Measurements from ENCODE around the gene NHEJ1. TPM values are rescaled to one million over a fixed set of nuclear protein-coding genes. Genes with fewer than 3 reads are reported as not detected.
A peak's percentile ranks its signal among the peaks of the same experiment; 100 is the strongest.

The NHEJ1 gene
- total and polyA plus RNA-seq, 4 donors: 6.1 to 13.5 (median 9.9) TPM

DNA sequence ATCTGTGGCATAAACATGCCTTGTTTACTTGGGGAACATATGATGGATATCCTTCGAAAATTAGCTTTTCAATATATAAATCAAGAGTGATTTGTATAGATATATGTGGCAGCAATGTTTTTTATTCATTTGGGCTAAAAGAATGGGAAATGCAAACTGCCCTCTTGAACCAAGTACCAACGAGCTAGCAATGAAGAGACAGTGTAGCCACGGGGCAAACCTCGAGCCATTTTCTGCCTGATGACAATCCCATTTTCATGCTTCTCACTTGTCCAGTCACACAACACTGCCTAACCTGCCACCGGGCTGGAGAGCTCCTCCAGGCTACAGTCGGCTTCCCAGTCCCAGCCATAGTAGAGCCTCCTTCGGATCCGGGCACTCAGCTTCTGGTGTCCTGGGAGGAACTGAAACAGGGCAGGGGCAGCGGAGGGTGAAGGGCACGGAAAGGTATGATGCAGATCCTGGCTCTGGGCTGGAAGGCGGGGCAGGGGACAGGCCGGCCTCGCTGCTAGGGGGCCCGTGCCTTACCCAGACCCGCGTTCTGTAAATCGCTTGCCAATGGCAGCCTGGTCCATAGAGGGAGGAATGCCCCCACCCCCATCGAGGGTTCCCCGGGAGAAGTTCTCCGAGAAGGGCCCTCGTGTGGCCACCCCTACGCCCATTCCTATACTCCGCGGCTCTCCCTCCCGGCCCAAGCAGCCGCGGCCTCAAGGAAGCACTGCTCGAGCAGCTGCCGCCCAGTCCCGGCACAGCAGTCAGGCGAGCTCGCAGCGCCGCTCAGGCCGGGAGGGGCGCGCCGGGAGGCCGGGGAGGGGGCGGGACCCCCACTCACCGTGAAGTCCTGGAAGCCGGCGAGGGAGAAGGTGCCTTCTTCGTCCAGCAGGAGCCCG lies 15.6 kb upstream of the NHEJ1 start:
- H3K4me1 ChIP-seq (ENCODE audit: control insufficient read depth in 4 of 4, insufficient read depth in 4 of 4, low read length in 3 of 4): peaks cover 0 to 29% (median 22%) of the 10 kb centered on the region in 4 donors

DNA sequence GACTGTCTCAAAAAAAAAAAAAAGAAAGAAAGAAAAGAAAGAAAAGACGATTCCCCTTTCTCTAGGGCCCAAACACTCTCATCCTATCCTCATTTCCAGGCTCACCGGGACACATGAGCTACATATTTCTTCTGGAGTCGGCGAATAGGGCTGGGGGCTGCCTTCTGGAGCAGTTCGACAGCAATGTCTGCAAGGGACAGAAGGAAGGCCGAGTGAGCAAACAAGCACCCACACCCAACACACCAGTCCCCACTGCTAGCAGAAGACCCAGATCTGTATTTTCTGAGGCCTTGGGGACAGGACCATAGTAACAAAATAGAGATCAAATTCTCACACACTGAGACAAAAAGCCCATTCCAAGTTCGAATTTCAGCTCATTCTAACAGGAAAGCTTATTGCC lies 14.9 kb upstream of the NHEJ1 start:
- Histone ChIP-seq H3K4me1 (ENCODE audit: control insufficient read depth in 4 of 4, insufficient read depth in 4 of 4, low read length in 3 of 4) (peaks cover 0 to 36% (median 27%) of the 10 kb centered on the region in 4 donors), H3K36me3 (ENCODE audit: control insufficient read depth in 4 of 4, insufficient read depth in 3 of 4, low read depth in 1 of 4, low read length in 3 of 4) (peaks cover 0 to 38% (median 30%) of the 10 kb centered on the region in 4 donors), H3K27me3 (ENCODE audit: control insufficient read depth in 4 of 4, insufficient read depth in 4 of 4, low read length in 3 of 4) (no peaks in the 10 kb centered on the region), H3K9ac (ENCODE audit: low read depth in 1 of 2, low read length in 2 of 2) (peak overlapping the region in 1 of 2 donors; percentile 73), H3K27ac (ENCODE audit: low read depth in 1 of 2, low read length in 2 of 2) (no peak overlapping the region), H3K9me3 (ENCODE audit: control insufficient read depth in 4 of 4, low read length in 3 of 4) (no peaks in the 10 kb centered on the region), H3K4me3 (ENCODE audit: low read depth in 1 of 3, low read length in 3 of 3) (no peak overlapping the region)
- WGBS: 85% methylated on average over 7 of the region's 7 CpGs
- DNase-seq (ENCODE audit: low spot score): no peak
- TF ChIP-seq GABPA (IDR thresholded peaks at IDR 0.05 in 1 of 2, conservative IDR thresholded peaks at IDR 0.05 in 1 of 2): no peak
- TF ChIP-seq, protein P1, sequence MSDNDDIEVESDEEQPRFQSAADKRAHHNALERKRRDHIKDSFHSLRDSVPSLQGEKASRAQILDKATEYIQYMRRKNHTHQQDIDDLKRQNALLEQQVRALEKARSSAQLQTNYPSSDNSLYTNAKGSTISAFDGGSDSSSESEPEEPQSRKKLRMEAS (IDR thresholded peaks at IDR 0.05): no peak
- TF ChIP-seq FOXA2 (IDR thresholded peaks at IDR 0.05): no peak
- no peak for TF ChIP-seq HNF4A (conservative IDR thresholded peaks at IDR 0.05)

More for the DNA sequence above, 15.6 kb upstream of the NHEJ1 start:
- H3K4me3 ChIP-seq (ENCODE audit: low read depth in 1 of 3, low read length in 3 of 3): peak overlapping the region; percentile 65 to 89 (median 77)
- no peaks in the 10 kb centered on the region for H3K27me3 ChIP-seq (ENCODE audit: control insufficient read depth in 4 of 4, insufficient read depth in 4 of 4, low read length in 3 of 4)
- peak overlapping the region; percentile 94 to 100 for H3K27ac ChIP-seq (ENCODE audit: low read depth in 1 of 2, low read length in 2 of 2)
- TF ChIP-seq RAD21 (IDR thresholded peaks at IDR 0.05): peak in 1 of 2 donors; percentile 10
- no peak for TF ChIP-seq TAF1 (conservative IDR thresholded peaks at IDR 0.05)
- peak; percentile 10 for TF ChIP-seq YY1 (IDR thresholded peaks at IDR 0.05)
- TF ChIP-seq RXRA (IDR thresholded peaks at IDR 0.05): peak; percentile 28 to 49
- H3K9ac ChIP-seq (ENCODE audit: low read depth in 1 of 2, low read length in 2 of 2): peak overlapping the region; percentile 73 to 78
- 2% methylated on average over 45 of the region's 45 CpGs for WGBS
- no peaks in the 10 kb centered on the region for H3K9me3 ChIP-seq (ENCODE audit: control insufficient read depth in 4 of 4, low read length in 3 of 4)
- DNase-seq (ENCODE audit: low spot score): peak; percentile 59
- peaks cover 0 to 45% (median 33%) of the 10 kb centered on the region in 4 donors for H3K36me3 ChIP-seq (ENCODE audit: control insufficient read depth in 4 of 4, insufficient read depth in 3 of 4, low read depth in 1 of 4, low read length in 3 of 4)

DNA sequence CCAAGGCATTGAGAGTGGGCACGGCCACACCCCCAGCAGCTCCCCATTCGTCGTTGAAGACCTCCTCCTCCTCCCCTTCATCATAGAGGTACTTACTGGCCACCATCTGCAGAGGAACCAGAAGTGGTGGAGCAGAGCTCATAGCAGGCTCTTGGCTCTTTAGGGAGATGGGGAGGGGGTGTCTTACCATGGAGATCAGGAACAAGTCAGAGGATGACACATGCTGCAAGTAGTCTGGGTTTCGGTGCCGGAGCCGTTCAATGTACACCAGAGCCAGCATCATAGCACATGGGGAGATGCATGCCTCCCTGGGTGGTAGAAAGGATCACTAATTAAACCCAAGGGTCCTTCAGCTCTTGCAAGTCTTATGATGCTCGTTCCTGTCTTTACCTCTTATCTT lies 14.2 kb upstream of the NHEJ1 start:
- Histone ChIP-seq H3K27me3 (ENCODE audit: control insufficient read depth in 4 of 4, insufficient read depth in 4 of 4, low read length in 3 of 4) (no peaks in the 10 kb centered on the region), H3K36me3 (ENCODE audit: control insufficient read depth in 4 of 4, insufficient read depth in 3 of 4, low read depth in 1 of 4, low read length in 3 of 4) (peaks cover 0 to 32% (median 25%) of the 10 kb centered on the region in 4 donors), H3K4me3 (ENCODE audit: low read depth in 1 of 3, low read length in 3 of 3) (no peak overlapping the region), H3K27ac (ENCODE audit: low read depth in 1 of 2, low read length in 2 of 2) (no peak overlapping the region), H3K9me3 (ENCODE audit: control insufficient read depth in 4 of 4, low read length in 3 of 4) (no peaks in the 10 kb centered on the region), H3K4me1 (ENCODE audit: control insufficient read depth in 4 of 4, insufficient read depth in 4 of 4, low read length in 3 of 4) (peaks cover under 1 to 41% (median 32%) of the 10 kb centered on the region in 4 donors), H3K9ac (ENCODE audit: low read depth in 1 of 2, low read length in 2 of 2) (no peak overlapping the region)
- 88% methylated on average over 7 of the region's 7 CpGs for WGBS
- TF ChIP-seq, protein P2, sequence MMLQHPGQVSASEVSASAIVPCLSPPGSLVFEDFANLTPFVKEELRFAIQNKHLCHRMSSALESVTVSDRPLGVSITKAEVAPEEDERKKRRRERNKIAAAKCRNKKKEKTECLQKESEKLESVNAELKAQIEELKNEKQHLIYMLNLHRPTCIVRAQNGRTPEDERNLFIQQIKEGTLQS (IDR thresholded peaks at IDR 0.05): no peak
- TF ChIP-seq YY1 (IDR thresholded peaks at IDR 0.05) (no peak), FOXA2 (IDR thresholded peaks at IDR 0.05) (no peak), SP1 (IDR thresholded peaks at IDR 0.05) (no peak)
- TF ChIP-seq, protein P3, sequence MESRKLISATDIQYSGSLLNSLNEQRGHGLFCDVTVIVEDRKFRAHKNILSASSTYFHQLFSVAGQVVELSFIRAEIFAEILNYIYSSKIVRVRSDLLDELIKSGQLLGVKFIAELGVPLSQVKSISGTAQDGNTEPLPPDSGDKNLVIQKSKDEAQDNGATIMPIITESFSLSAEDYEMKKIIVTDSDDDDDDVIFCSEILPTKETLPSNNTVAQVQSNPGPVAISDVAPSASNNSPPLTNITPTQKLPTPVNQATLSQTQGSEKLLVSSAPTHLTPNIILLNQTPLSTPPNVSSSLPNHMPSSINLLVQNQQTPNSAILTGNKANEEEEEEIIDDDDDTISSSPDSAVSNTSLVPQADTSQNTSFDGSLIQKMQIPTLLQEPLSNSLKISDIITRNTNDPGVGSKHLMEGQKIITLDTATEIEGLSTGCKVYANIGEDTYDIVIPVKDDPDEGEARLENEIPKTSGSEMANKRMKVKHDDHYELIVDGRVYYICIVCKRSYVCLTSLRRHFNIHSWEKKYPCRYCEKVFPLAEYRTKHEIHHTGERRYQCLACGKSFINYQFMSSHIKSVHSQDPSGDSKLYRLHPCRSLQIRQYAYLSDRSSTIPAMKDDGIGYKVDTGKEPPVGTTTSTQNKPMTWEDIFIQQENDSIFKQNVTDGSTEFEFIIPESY (IDR thresholded peaks at IDR 0.05): no peak
- DNase-seq (ENCODE audit: low spot score): no peak
